Measurements from ENCODE around the gene PXDN.
"Not testable (repeated sequence)": the region's sequence is repeated elsewhere in the genome, so short reads cannot be mapped to it uniquely, and the experiment has no call there.

The PXDN gene

DNA sequence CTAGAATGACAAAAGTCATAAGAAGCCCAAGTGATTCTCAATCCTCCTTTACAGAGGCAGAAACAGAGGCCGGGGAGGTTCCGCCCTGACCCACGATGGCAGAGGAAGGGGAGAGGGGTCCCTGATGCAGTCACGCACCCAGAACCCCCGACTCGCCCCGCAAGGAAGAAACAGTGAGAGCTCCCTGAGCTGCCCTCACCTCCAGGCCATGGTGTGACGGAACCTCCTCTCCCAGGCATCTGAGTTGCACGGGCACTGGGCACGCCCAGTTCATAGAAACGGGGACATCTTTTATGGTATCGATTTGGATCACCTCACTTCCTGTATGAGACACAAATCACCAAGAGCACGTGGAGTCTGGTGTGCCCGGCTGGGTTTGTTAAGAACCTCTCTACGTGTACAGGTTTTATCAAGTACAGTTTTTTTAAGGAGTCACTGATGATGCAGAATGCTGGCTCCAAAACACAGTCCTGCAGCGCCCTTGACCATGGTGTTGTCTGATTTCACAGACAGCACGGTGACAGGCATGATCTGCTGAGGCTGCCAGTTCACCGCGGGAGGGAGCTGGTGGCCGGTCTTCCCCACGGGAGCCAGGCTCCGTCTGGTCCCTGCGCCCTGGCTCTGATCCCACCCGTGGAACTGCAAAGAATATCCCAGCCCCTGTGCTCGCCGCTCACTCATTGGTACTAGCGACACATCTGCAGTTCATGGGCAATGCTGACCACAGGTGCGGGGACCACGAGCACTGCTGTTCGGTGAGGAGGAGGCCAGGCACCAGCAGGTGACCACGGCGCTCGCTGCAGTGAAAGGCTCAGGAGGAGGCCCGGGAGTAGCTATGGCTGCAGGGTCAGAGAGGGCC lies 35.6 kb downstream of the PXDN start:
- DNase-seq (ENCODE audit: low read depth in 1 of 2, low spot score in 1 of 2), result no peak

- DNase-seq (ENCODE audit: low read depth in 1 of 2, low spot score in 1 of 2), result no peak
These were observed 36.4 kb downstream of the PXDN start for GRCh38 chr2:1707771-1708418.

DNA sequence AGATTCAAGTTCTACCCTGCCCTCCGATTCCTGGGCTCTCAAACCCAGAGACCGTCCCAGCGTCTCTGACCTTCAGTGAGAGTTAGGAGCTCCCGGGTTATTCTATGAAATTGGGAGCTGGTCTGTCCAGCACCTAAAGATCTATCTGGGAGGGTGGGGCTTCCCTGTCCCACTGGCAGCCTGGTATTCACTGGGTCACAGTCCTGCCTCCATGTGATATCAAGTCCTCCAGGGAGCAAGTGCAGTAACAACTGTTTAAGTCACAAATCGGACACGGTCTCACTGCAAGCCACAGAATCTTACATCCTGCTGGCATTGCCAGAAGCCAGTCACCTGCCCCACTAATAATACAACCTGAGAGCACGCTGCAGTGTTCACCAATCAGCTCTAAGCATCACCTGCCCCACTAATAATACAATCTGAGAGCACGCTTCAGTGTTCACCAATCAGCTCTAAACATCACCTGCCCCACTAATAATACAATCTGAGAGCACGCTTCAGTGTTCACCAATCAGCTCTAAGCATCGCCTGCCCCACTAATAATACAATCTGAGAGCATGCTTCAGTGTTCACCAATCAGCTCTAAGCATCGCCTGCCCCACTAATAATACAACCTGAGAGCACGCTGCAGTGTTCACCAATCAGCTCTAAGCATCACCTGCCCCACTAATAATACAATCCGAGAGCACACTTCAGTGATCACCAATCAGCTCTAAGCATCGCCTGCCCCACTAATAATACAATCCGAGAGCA lies 38.0 kb downstream of the PXDN start:
- DNase-seq (ENCODE audit: low read depth in 1 of 2, low spot score in 1 of 2), result not testable (repeated sequence)

DNA sequence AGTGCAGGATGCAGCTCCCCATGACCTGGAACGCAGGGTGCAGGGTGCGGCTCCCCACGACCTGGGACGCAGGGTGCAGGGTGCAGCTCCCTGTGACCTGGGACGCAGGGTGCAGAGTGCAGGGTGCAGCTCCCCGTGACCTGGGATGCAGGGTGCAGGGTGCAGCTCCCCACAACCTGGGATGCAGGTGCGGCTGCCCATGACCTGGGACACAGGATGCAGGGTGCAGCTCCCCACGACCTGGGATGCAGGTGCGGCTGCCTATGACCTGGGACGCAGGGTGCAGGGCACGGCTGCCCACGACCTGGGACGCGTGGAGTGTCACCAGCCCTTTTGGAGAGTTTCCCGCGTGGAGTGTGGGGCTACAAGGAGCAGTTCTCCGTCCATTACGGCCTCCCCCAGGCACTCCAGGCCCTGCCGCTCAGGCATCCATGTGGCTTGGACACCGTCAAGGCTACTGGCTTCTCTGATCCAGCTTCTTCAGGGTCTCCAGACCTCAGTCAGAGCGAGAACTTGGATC lies 38.7 kb downstream of the PXDN start:
- DNase-seq (ENCODE audit: low read depth in 1 of 2, low spot score in 1 of 2), result no peak

GRCh38 chr2:1704631-1705556 lies 39.4 kb downstream of the PXDN start:
- DNase-seq (ENCODE audit: low read depth in 1 of 2, low spot score in 1 of 2), result no peak

GRCh38 chr2:1702186-1702565 lies 42.1 kb downstream of the PXDN start:
- no peak for DNase-seq (ENCODE audit: low read depth in 1 of 2, low spot score in 1 of 2)

DNA sequence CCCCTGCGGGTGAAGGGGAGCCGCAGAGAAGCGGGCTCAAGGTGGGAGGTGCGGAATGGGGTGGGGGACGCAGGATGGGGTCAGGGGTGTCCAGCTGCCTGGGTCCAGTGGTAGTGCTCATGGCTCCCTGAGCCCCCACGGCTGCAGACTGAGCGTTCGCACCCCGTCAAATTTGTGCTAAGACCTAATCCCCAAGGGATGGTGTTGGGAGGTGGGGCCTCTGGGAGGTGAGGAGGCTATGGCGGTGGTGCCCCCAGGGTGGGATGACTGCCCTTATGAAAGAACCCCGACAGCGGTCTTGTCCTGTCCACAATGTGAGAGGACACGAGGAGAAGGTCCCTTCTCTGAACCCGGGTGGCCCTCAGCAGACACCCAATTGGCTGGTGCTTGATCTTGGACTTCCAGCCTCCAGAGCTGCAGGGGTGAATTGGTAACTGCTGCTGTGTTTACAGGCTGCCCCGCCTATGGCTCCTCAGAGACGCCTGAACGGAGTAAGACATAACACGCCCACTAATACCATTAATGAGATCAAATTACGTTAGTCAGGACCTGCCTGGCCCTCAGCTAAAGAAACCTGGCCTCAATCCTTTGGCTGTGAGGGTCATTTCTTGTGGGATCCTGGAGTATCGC lies 42.6 kb downstream of the PXDN start:
- no peak for DNase-seq (ENCODE audit: low read depth in 1 of 2, low spot score in 1 of 2)

DNA sequence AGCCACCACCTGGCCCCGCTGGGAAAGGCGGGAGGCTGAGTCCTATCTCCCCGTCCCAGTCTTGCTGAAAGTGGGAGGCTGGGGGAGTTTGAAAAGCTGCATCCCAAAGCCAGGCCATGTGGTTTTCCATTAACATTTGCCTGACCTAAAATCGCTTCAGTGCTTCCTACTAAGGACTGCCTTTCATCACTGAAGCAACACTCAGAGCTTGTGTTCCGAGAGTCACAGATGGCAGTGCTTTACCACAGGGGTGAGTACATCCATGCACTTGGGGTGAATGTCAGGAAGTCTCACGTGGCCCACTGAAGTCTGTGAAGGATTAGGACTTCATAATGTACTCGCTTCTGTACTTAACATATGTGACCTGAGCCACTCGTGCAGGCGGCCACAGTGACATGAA lies 43.3 kb downstream of the PXDN start:
- no peak for DNase-seq (ENCODE audit: low read depth in 1 of 2, low spot score in 1 of 2)

GRCh38 chr2:1700427-1700826 lies 43.9 kb downstream of the PXDN start:
- not testable (repeated sequence) for DNase-seq (ENCODE audit: low read depth in 1 of 2, low spot score in 1 of 2)

DNA sequence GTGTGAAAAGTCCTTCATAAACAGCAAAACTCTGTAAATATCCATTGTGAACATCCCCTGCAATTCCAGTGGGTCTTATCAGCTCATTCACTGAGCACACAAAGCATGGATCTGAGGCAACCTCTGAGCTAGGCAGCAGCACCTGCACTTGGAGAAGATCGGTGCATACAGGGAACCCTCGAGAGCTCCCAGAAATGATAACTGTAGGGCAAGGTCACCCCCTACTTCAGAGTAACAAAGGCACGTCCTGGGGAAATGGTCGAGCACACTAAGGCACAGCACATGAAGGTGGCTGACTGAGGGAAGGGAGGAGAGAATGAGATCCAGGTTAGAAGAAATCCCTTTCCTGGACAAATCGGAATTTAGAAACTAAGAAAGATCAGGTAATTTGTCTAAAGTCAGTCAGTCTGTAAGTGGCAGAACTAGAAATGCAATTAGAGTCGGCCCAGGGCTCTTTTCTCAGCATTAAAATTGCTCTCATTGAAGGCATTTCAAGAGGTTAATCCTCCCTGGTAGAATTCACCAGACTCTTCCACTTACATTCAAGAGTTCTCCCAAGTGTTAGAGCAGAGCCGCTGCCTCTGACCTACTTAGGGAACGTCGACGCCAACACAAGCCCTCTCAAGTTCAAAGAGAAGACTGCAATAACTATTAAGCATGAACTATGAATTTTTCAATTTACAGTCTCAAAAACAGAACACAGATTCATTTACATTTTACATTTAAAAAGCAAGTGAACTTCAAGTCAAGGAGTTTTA lies 45.9 kb downstream of the PXDN start:
- DNase-seq (ENCODE audit: low read depth in 1 of 2, low spot score in 1 of 2), result no peak

DNA sequence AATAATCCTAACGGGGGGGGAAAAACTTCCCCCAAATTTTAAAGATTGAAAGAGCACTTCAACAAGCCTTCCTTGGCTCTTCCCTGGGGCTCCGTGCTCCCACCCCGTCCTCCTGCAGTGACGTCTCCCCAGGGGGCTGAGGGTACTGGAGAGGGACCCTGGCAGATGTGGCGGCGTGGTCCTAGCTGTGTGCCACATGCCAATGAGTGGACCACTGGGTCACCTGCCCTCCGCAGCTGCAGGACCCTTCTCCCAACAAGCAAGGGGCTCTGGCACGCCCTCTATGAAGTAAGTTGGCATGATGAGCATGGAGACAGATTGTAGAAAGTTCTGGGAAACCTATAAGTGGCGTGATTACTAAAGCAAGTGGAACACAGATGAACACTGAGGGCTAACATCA lies 46.7 kb downstream of the PXDN start:
- DNase-seq (ENCODE audit: low read depth in 1 of 2, low spot score in 1 of 2), result no peak

- DNase-seq (ENCODE audit: low read depth in 1 of 2, low spot score in 1 of 2), result no peak
These were observed 47.8 kb downstream of the PXDN start for GRCh38 chr2:1696472-1696871.

DNA sequence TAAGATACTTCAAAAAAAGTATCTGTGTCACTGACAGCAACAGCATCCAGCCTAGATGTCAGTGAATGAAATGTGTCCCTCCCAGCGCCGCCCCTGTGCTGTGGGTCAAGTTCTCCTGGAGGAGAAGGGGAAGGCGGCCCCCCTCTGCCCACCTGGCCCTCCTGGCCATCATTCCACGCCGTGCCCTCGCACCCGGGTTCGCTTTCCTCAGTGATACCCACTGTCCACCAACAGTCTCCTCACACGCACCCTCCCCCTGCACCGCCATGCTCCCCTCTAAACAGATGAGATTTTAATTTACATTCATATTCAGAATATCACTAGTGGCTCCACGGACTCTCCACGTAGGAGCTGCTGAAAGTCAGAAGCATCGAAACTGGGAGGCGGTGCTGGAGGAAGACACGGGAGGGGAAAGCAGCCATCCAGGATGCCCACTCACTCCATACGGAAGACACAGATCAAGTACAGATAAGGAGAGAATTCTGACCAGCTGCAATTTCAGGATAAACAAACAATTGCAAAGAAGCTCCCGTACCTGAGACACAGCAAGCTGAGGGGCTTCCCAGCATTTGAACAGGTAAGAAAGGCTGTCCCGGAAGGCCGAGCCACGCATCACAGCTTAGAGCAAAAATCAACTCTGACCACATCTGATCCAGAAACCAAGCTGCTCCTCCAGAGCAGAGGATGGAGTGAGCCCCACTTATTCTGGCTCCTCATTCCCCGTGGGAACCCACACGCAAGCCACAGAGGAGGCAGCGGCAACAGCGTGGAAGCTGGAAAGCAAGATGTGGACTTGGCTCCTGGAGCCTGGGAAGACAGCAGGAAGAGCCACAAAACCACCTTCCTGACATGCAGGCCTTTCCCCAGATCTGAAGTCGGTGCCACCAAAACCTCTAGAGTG lies 49.7 kb downstream of the PXDN start:
- DNase-seq (ENCODE audit: low read depth in 1 of 2, low spot score in 1 of 2), result no peak

- DNase-seq (ENCODE audit: low read depth in 1 of 2, low spot score in 1 of 2), result no peak
These were observed 50.6 kb downstream of the PXDN start for GRCh38 chr2:1693723-1694122.

DNA sequence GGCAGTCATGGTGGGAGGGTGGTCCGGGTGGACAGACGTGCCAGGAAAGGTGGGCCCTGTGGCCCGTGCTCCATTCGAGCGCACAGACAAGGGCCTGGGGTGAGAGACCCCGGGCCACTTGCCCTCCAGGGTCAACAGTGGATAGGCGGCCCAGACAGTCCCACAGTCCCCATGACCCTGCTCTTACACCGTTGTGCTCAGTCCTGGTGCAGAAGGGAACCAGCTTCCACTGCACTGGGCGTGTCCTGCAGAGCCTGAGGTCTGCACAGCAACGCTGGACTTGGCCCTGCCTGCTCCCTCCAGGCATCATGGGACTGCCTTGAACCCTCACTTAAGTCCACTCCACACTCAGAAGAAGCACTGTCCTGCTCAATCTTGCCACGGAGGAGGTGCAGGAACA lies 52.0 kb downstream of the PXDN start:
- no peak for DNase-seq (ENCODE audit: low read depth in 1 of 2, low spot score in 1 of 2)

DNA sequence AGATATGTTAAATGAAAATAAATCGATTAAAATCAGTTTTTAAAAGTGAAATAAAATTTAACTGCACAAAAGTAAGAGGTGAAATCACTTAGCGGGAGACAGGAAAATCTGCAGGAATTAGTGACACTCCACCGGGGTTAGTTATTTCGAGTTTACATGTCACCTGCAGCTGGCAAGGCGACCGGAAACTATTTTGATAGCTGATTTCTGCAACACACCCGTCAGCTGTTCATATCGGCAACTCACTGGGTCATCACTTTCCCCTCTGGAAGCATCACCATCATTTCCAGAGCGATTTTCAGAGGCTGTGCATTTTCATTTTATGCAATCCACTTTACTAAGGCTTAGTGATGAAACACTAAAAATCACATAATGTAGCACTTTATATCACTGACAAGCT lies 52.9 kb downstream of the PXDN start:
- no peak for DNase-seq (ENCODE audit: low read depth in 1 of 2, low spot score in 1 of 2)

DNA sequence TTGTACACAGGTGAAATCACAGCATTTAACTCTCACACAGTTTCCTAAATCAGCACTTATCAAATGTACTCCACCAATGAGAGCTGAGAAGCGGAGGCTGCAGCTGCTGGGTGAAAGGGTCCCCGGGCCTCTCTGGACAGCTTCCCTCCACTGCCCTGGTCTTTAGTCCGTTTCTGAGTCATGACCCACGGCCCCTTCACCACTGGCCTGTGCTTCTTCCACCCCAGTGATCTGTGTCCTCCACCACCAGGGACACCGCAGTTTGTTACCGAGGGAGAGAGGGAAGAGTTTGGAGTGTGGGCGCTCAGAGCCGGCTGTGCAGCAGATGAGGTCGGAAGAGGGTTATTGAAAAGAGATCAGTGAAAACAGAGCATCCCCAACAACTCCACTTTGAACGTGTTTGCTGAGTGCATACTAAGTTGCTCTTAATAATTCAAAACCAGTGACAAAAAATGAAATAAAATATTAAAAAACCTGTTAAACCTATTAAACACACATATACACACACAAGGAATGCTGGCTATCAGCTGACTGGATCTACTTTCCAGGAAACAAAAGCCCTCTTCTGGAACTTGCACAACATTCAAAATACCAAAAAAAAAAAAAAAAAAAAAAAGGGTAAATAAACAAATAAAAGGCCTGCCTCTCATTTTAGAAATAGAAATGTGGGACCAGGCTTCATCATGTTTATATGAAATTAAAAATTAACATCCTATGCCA lies 54.1 kb downstream of the PXDN start:
- no peak for DNase-seq (ENCODE audit: low read depth in 1 of 2, low spot score in 1 of 2)

- no peak for DNase-seq (ENCODE audit: low read depth in 1 of 2, low spot score in 1 of 2)
These were observed 55.5 kb downstream of the PXDN start for GRCh38 chr2:1688859-1689258.
